MM.1S (cell line): ENCODE results near the gene MVB12A.

ENCODE experiments used
- EZH2 ChIP-seq: fragments of 300-600 bp; sonication (generic); optimal IDR thresholded peaks from 2 replicates; pipeline ENCODE3; 2017; ENCODE audit warnings: low read depth, mild to moderate bottlenecking, antibody characterized with exemption, low read length, mixed read lengths
- TF ChIP-seq, protein P1 (sequence below): fragments of 300-600 bp; sonication (generic); IDR thresholded peaks from 2 replicates; pipeline ENCODE4 v1.5.1; 2016; ENCODE audit warnings: antibody characterized with exemption, low read length, mixed read lengths

GRCh38 chr19:17402982-17403855, 16.6 kb upstream of the MVB12A start:
- TF ChIP-seq, protein P1, sequence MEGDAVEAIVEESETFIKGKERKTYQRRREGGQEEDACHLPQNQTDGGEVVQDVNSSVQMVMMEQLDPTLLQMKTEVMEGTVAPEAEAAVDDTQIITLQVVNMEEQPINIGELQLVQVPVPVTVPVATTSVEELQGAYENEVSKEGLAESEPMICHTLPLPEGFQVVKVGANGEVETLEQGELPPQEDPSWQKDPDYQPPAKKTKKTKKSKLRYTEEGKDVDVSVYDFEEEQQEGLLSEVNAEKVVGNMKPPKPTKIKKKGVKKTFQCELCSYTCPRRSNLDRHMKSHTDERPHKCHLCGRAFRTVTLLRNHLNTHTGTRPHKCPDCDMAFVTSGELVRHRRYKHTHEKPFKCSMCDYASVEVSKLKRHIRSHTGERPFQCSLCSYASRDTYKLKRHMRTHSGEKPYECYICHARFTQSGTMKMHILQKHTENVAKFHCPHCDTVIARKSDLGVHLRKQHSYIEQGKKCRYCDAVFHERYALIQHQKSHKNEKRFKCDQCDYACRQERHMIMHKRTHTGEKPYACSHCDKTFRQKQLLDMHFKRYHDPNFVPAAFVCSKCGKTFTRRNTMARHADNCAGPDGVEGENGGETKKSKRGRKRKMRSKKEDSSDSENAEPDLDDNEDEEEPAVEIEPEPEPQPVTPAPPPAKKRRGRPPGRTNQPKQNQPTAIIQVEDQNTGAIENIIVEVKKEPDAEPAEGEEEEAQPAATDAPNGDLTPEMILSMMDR: no peak
- no peak for TF ChIP-seq EZH2
